OCI-LY3 (cell line): ENCODE results near the gene SAMD11.

Source experiments
- CTCF ChIP-seq: fragments of 200-600, 300-600 bp; sonication (generic); IDR thresholded peaks from 2 replicates; pipeline ENCODE4 v1.5.1; 2014; ENCODE audit warnings: antibody characterized with exemption, low read length, low read depth
- EZH2phosphoT487 ChIP-seq: fragments of 200-600 bp; shearing (Covaris generic); IDR thresholded peaks from 2 replicates; pipeline ENCODE4 v1.6.1; 2018; ENCODE audit warnings: antibody characterized with exemption, mixed run types, low read depth

DNA sequence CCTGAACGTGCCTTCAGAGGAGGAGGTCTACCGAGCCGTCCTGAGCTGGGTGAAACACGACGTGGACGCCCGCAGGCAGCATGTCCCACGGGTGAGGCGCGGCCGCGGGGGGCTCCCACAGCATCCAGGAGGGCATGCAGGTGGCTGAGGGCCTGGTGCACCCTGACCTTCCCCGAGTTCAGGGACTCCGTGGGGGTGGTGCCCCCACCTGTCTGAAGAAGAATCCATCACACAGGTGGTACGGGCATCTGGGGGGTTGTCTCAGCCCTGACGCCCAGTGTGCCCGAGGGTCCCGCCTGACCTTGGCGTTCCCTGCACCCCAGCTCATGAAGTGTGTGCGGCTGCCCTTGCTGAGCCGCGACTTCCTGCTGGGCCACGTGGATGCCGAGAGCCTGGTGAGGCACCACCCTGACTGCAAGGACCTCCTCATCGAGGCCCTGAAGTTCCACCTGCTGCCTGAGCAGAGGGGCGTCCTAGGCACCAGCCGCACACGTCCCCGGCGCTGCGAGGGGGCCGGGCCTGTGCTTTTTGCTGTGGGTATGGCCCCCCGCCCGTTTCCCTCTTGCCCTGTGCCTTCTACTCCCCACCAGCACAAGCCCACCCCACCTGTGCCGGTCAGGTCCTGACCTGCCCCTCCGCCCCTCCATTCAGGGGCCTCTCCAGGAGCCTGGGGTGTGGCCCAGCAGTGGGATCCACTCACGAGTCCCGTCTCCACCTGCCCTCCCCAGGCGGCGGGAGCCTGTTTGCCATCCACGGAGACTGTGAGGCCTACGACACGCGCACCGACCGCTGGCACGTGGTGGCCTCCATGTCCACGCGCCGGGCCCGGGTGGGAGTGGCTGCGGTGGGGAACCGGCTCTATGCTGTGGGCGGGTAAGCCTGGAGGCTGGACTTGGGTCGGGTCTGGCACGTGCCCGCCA, 38.9 kb downstream of the SAMD11 start:
- no peak for TF ChIP-seq CTCF
- no peak for TF ChIP-seq EZH2phosphoT487
